Vagina (tissue), 2 donors: ENCODE data around the gene USP51. TPM values are rescaled to one million over a fixed set of nuclear protein-coding genes. Genes with fewer than 3 reads are reported as not detected.

Experiments
- DNase-seq, 2 donors: peaks; one replicate each; pipeline ENCODE4 v3.0.0-alpha.2; 2017; ENCODE audit errors: extremely low spot score in 2 of 2
- H3K27ac ChIP-seq: fragments of 200-600 bp; sonication (generic); one replicate; pipeline ENCODE4 v1.5.1; 2019
- H3K27me3 ChIP-seq: fragments of 200-600 bp; sonication (generic); one replicate; pipeline ENCODE4 v1.5.1; 2019
- H3K36me3 ChIP-seq, 2 donors: fragments of 200-600 bp; sonication (generic); one replicate each; pipeline ENCODE4 v1.5.1; 2017 to 2019
- H3K4me1 ChIP-seq: fragments of 200-600 bp; sonication (generic); one replicate; pipeline ENCODE4 v1.5.1; 2019
- H3K4me3 ChIP-seq, 2 donors: fragments of 200-600 bp; sonication (generic); 1 replicate in 1 of 2; 2 replicates in 1 of 2; pipeline ENCODE4 v1.5.1; 2016 to 2019
- H3K9me3 ChIP-seq: fragments of 200-600 bp; sonication (generic); one replicate; pipeline ENCODE4 v1.5.1; 2019
- CTCF ChIP-seq, 3 experiments: fragments of 450-650 bp in 2 of 3; fragments of 200-600 bp in 1 of 3; sonication (generic) in 1 of 3; IDR thresholded peaks; one replicate each; pipeline ENCODE4 v1.5.1; 2017 to 2019; ENCODE audit warnings: antibody characterized with exemption in 3 of 3, mild to moderate bottlenecking in 2 of 3, moderate library complexity in 2 of 3
- POLR2A ChIP-seq, 2 donors: fragments of 450-650 bp; IDR thresholded peaks; one replicate each; pipeline ENCODE4 v1.6.1; 2017; ENCODE audit warnings: antibody characterized with exemption in 2 of 2, mild to moderate bottlenecking in 2 of 2, moderate library complexity in 2 of 2
- POLR2AphosphoS5 ChIP-seq, 2 donors: sonication (generic); formaldehyde crosslinking; IDR thresholded peaks; one replicate each; pipeline ENCODE4 v1.9.0; 2017; ENCODE audit warnings: antibody characterized with exemption in 2 of 2, mild to moderate bottlenecking in 2 of 2, low read depth in 1 of 2; ENCODE audit not compliant: insufficient read depth in 1 of 2
- intact Hi-C: fragments of 100-400 bp; cut with DNase I; formaldehyde crosslinking; loops from one replicate; pipeline ENCODE4 v1.15.1; 2023
- total RNA-seq: library from RNA; depleted of rRNA; stranded (reverse); fragments of >200 nt; gene quantifications from one replicate; pipeline ENCODE4 v1.2.3, GENCODE V29; 2016

USP51 gene
- total RNA-seq, 1 donor from 2014 or later, result 1.7 TPM

- TF ChIP-seq CTCF (IDR thresholded peaks at IDR 0.05), result no peak
- TF ChIP-seq POLR2AphosphoS5 (IDR thresholded peaks at IDR 0.05; ENCODE audit: insufficient read depth in 1 of 2, low read depth in 1 of 2), result no peak
- TF ChIP-seq POLR2A (IDR thresholded peaks at IDR 0.05), result no peak
- Histone ChIP-seq H3K4me3 (peak overlapping the region; percentile 57 to 69), H3K27ac (peak overlapping the region; percentile 96), H3K4me1 (peaks cover 8% of the 10 kb centered on the region), H3K9me3 (no peaks in the 10 kb centered on the region), H3K36me3 (no peaks in the 10 kb centered on the region), H3K27me3 (no peaks in the 10 kb centered on the region)
- intact Hi-C loops, result no loop called here
- DNase-seq, result no peak
Observed at GRCh38 chrX:55490121-55490520, 473 bp upstream of the USP51 start.

- H3K27me3 ChIP-seq, result no peaks in the 10 kb centered on the region
- no peaks in the 10 kb centered on the region for H3K9me3 ChIP-seq
- peaks cover 8% of the 10 kb centered on the region for H3K4me1 ChIP-seq
- H3K4me3 ChIP-seq, result peak overlapping the region; percentile 57 to 69
- DNase-seq, result peak; percentile 82 to 89
- TF ChIP-seq POLR2AphosphoS5 (IDR thresholded peaks at IDR 0.05; ENCODE audit: insufficient read depth in 1 of 2, low read depth in 1 of 2) (peak in 1 of 2 donors; percentile 71), POLR2A (IDR thresholded peaks at IDR 0.05) (no peak)
- no peaks in the 10 kb centered on the region for H3K36me3 ChIP-seq
- intact Hi-C loops, result no loop called here
- H3K27ac ChIP-seq, result peak overlapping the region; percentile 96
Observed at GRCh38 chrX:55488593-55489313, 895 bp downstream of the USP51 start.

GRCh38 chrX:55488006-55488592 lies 1.5 kb downstream of the USP51 start:
- peak; percentile 55 to 85 for DNase-seq

GRCh38 chrX:55487143-55487542 lies 2.5 kb downstream of the USP51 start:
- Histone ChIP-seq H3K27me3 (no peaks in the 10 kb centered on the region), H3K4me3 (no peak overlapping the region), H3K4me1 (peaks cover 8% of the 10 kb centered on the region), H3K9me3 (no peaks in the 10 kb centered on the region), H3K27ac (no peak overlapping the region), H3K36me3 (no peaks in the 10 kb centered on the region)
- DNase-seq, result peak in 1 of 2 donors; percentile 87
- intact Hi-C loops, result no loop called here
- TF ChIP-seq CTCF (IDR thresholded peaks at IDR 0.05) (no peak), POLR2A (IDR thresholded peaks at IDR 0.05) (no peak), POLR2AphosphoS5 (IDR thresholded peaks at IDR 0.05; ENCODE audit: insufficient read depth in 1 of 2, low read depth in 1 of 2) (no peak)

More at GRCh38 chrX:55488006-55488592, 1.5 kb downstream of the USP51 start:
- peak overlapping the region; percentile 57 to 69 for H3K4me3 ChIP-seq
- H3K27me3 ChIP-seq, result no peaks in the 10 kb centered on the region
- no peaks in the 10 kb centered on the region for H3K36me3 ChIP-seq
- TF ChIP-seq POLR2AphosphoS5 (IDR thresholded peaks at IDR 0.05; ENCODE audit: insufficient read depth in 1 of 2, low read depth in 1 of 2) (no peak), POLR2A (IDR thresholded peaks at IDR 0.05) (no peak), CTCF (IDR thresholded peaks at IDR 0.05) (no peak)
- intact Hi-C loops, result no loop called here
- H3K27ac ChIP-seq, result peak overlapping the region; percentile 96
- H3K4me1 ChIP-seq, result peaks cover 8% of the 10 kb centered on the region
- no peaks in the 10 kb centered on the region for H3K9me3 ChIP-seq

GRCh38 chrX:55486736-55487135 lies 2.9 kb downstream of the USP51 start:
- Histone ChIP-seq H3K4me3 (no peak overlapping the region), H3K9me3 (no peaks in the 10 kb centered on the region), H3K27ac (no peak overlapping the region), H3K27me3 (no peaks in the 10 kb centered on the region), H3K36me3 (no peaks in the 10 kb centered on the region), H3K4me1 (peaks cover 8% of the 10 kb centered on the region)
- DNase-seq, result no peak
- intact Hi-C loops, result no loop called here
- TF ChIP-seq POLR2AphosphoS5 (IDR thresholded peaks at IDR 0.05; ENCODE audit: insufficient read depth in 1 of 2, low read depth in 1 of 2), result no peak
- no peak for TF ChIP-seq POLR2A (IDR thresholded peaks at IDR 0.05)
- TF ChIP-seq CTCF (IDR thresholded peaks at IDR 0.05), result no peak
